A204.1 (cell line): ENCODE results near the gene AGPAT4.

ENCODE experiments used
- FAIRE-seq: peaks from 2 replicates; lab custom pipeline; 2012; peaks lifted over from hg19 to GRCh38; lab: Jason Lieb, UNC

AGPAT4 gene

DNA sequence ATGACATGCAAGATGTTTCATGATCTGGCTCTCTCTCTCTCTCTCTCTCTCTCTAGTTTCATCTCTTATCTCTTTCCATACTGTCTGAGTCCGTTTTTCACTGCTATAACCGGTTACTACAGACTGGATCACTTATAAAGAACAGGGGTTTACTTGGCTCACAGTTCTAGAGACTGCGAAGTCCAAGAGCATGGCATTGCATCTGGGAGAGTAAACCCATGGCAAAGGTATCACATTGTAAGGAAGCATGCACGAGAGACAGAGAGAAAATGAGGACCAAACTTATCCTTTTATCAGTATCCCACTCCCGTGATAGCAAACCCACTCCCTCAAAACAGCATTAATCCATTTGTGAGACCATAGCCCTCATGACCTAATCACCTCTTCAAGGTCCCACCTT lies 7.2 kb upstream of the AGPAT4 start:
- FAIRE-seq = no peak

DNA sequence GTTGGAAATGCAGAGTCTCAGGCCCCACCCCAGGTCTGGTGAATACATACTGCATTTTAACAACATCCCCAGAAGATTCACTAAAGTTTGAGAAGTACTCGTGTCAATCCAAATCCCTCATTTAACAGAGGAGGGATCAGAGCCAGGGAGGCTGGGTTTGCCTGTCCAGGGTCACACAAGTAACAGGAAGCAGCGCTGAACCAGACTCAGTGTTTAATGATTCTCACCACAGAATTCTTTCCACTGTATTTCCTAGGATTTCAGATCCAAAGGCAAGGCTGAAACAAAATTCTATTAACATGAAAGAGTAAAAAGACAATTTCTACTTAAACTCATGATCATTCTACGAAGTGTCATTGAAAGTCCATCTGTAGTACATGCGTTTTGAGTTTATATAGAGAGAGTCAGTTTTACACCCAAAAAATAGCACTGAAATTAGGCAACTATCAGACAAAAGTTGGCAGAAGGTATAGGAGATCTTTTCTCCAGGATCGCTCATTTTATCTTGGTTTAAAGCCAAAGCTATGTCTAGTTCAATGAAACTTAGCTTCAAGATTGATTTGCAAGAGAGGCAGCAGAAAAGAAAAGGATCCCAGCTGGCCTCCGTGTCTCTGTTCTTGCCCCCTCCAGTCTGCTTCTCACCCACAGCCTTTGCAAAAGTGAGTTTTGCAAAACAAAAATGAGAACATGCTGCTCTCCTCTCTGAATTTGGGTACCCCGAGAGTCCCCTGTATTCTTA lies 6.0 kb upstream of the AGPAT4 start:
- FAIRE-seq = no peak

DNA sequence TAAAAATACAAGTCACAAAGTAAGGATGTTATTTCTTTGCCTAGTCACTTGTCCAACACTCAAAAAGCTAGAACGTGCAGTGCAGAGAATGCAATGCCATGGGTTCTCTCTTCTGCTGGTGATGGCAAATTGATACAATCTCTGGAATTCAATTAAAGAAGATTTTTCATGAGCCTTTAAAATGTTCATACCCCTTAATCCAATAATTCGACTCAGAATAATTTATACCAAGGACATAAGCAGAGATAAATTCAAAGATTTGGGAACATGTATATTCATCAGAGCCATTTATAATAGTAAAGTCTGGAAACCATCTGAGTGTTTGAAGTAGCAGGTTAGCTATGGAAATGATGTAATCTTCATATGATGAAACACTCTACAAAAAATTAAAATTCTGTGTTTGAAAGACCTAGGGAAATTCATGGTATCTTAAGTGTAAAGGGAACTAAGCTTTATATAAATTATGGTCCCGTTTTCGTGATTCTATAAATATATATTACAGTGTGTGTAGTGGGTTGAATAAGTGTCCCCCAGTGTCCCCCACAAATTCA lies 2.8 kb upstream of the AGPAT4 start:
- no peak for FAIRE-seq

DNA sequence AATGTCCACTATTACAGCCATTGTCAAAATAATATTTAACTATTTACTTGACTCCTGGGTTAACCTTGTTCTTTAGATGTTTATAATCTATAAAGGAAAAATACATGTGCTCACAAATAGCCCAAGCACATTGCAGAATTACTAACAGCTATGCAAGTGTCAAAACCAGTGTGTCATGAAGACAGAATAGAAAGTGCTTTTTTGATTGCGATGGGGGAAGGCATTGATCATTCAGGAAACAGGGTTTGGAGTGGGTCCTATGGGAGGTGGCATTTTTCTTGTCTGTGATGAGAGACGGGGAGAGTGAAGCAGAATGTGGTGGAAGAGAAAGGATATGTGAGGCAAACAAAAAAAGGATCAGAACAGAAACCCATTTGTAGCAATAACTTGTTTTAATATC lies 1.0 kb upstream of the AGPAT4 start:
- FAIRE-seq = no peak

DNA sequence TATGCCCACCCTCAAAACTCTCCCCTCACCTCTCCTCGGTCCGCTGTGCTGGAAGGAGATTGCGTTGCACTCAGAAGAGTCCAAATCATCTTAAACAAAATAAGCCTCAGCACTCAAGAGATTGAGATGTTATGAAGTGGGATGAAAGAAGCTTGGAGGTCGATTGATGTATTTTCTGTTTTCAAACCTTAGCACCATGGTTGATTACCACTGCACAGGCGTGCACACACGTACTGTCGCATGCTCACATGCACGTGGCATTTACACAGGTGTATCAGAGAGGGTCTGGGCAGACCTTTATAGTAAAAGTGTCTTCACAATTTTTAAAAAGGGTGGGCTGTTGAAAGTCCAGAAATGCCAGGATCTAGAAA lies 612 bp upstream of the AGPAT4 start:
- no peak for FAIRE-seq

DNA sequence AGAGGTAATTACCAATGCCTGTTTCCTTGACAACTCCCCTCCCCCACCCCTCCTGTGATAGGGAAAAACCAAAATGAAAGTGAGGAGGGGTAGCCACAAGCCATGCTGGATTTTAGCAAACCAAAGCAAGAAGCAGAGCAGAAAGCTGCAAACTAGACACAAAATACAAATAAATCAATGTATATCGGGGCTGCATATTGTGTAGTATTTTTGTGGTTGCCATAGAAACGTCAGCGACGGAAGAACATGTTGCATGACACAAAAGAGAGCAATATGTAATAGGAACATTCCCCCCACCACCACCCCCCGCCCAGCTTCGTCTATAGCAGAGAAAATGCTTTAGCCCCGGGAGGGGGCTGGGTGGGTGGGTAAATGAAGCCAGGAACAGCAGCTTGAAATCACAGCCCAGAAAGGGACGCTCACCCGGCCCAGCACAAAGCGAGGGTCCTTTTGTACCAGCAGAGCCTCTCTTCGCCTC lies 548 bp downstream of the AGPAT4 start:
- no peak for FAIRE-seq

DNA sequence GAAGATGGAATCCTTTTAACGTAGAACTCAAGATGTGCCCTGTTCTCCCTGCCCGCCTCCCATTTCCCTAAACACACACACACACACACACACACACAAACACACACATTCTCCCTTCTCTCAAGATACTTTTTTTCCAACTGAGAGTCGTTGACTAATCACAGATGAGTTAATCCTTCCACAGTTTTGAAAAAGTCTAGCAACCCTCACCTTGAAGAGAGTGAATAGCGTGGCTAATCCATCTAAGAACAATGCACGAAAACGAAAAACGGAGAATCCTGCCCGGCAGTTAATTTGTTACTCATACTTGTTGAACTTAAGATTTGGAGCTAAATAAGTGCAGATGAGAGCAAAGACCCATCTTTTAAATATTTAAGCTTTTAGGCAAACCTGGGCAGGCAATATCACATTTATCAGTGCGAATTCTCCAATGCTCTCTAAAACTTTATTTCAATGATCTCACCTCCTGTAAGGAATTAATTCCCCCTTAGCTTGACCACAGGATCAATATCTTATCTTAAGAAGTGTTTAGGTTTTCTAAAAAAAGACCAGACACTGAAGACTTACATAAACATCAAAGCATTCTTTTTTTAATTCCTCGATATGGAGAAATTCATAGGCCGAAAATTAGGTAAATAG lies 1.1 kb downstream of the AGPAT4 start:
- no peak for FAIRE-seq

DNA sequence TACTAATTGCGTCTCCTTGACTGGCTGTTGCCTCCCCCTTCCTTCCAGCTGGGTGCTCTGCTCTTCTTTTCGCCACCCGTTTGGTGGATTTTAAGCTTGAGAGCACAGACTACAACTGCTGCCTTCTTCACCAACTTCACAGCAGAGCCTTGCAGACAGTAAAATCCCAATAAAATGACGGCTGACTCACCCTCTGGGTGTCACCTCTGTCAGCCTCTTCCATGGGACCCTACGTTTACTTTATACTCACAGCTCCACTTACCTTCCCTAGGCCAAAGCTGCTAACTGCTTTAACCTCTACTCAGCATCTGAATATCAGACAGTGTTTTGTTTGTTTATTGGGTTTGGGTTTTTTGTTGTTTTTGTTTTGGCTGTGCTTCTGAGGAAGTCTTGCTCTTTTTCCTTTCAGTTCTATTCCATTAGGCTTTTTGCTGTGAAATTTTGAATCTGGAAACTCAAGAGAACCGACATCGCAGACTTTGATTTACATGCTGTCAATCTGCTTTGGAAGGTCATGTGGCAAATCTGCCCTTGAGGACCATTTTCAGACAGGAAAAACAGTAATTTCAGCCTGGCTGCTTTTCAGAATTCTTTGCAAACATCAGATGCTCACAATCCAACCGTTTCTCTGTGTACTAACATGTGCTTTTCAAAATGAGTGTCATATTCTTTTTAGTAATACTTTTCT lies 2.4 kb downstream of the AGPAT4 start:
- FAIRE-seq = no peak

DNA sequence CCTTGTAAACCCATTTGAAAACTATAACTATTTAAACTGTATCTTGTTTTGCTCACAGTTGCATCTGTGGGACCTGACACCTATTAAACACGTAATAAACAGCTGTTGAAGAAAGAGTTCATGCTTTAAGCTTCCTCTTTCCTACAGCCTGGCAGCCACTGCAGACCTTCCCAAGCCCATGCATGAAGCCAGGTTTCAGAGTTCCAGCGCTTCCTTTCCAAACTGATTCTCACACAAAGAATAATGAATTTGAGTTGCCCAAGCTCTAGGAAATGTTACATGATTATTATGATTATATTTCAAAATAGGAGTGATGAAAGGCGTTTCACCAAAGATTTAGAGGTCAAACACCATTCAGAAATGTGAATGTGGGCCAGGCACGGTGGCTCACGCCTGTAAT lies 3.7 kb downstream of the AGPAT4 start:
- FAIRE-seq = no peak

DNA sequence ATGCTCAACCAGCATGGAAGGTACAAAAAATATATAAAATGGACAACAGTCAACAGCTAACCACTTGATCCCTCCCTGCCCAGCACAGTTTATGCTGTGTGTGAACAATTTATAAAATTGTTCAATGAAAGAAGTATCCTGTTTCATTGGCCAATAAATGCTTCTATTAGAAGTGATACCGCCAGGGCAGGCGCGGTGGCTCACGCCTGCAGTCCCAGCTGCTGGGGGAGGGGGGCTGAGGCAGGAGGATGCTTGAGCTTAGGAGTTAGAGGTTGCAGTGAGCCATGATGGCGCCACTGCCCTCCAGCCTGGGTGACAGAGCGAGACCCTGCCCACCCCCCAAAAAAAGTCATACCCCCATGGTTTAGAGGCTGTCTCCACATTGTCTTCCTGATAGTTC lies 4.6 kb downstream of the AGPAT4 start:
- no peak for FAIRE-seq

DNA sequence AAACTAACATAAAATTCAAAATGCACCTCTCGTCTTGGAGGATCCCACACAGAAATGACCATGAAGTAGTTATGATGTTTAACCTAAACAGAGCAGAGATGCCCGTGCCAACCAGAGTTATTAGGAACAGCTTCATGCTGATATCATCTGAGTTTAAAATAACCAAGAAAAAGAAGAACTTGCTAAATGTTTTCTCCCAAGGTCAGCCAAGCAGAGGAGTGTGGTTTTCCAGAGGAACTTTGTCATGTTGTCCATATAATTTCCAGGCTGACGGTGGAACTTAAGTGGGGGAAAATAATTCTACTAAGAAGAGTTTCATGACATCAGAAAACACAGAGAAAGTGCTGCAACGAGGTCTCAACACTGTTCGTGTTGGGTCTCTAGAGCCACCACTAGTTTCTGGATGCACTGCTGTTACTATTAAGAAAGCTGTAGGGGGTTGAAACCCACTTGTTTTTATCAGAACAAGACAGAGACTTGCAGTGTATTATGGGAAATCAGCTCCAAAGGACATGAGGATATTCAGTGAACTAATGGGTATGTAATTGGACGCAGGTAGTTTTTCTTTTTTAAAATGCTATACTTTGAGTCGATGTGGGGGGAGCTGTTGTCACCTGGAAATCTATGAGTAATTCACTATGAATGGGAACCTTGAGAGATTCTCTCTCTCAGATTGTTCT lies 5.2 kb downstream of the AGPAT4 start:
- no peak for FAIRE-seq

DNA sequence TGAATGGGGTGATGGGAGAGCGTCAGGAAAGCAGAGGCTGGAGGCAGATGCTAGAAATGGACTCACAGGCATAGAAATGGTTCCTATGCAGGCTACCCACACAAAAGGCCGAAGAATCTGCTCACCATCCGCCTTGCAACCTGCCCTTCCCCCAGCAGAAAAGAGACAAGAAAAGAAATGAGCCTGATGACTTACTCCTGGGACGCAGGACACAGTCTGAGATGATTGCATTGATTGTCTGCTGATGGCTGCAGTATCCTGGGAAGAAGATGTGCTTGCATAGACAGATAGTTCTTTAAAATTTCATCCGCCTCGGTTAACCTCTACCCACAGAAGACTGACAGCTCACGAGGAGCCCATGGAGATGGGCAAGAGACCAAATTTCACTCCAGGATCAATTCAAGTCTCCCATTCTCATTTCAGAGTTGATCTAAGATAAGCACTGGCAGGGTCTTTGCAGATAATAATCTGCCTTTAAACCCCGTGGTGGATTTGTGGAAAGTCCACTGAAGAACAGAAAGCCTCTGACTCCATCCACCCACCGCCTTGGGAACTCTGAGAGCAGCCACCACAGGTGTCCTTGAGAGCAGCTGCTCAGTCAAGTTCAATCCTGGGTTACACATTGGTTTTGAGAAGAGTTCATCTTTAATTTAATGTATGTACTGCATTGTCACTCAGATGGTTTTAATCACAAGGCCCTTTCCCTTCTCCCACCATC lies 7.2 kb downstream of the AGPAT4 start:
- FAIRE-seq = no peak

DNA sequence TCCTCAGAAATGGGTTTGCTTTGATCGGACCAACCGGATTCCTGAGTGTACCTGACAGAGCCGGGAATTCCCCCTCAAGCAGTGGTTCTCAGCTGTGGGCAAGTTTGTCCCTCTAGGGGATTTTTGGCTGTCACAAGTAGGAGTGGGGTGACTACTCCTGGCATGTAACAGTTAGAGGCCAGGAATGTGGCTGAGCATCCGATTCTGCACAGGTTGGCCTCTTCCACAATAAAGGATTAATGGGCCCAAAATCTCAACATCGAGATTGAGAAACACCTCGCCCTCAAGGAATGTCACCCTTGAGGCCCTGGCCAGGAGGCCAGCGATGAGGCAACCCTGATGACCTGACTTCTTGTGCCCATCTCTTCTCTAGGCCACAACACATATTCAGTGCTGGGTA lies 7.9 kb downstream of the AGPAT4 start:
- FAIRE-seq = no peak

DNA sequence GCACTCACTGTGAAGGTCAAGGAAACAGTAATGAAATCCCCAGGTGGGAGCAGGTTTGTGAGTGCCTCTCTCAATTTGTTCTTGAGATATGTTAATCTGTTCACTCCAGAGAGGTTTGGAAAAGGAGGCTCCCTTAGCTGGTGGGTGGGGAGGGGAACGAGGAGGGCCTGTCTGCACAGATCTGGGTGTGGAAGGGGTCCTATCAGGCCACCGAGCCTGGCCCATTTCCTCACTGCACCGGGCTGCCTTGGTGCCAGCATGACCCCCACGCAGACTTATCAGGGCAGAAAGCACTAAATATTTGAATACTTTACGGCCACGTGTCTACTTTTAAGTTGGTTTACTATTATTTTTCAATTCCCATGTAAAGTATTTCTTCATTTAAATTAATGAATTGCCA lies 8.3 kb downstream of the AGPAT4 start:
- no peak for FAIRE-seq

DNA sequence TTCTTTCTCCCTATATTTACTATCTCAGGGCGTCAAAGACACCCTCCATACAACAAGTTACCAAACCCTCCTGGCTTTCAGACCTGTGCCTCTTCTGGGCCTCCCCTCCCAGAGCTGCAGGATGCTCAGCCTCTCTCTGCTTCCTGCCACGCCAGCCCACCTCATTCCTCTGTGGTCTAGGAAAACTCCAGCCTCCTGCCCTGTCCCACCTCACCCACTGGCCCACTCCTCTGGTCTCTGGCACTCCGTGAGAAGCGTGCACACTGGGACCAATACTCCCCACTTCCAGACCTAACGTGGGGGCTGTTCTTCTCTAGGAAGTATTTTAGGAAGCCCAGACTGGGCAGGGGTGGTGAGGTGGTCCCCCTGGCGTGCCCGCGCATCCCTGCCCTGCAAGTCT lies 9.7 kb downstream of the AGPAT4 start:
- no peak for FAIRE-seq

DNA sequence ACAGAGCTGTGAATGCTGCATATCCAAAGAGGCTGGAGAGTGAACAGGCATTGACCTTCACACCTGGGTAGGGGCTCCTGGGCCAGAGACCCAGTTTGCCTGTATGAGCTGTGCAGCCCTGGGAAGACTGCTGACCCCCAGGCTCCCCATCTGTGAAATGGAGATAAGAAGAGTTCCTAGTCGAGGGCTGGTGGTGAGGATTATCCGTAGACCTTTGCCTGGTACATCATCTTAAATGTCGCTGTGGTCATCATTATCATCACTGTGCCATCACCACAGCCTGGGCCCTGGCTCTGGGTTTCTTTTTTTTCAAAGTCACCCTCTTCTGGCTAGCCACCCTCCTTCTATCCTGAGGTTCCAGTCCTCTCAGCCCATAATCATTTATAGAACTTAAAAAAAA lies 12.0 kb downstream of the AGPAT4 start:
- no peak for FAIRE-seq

DNA sequence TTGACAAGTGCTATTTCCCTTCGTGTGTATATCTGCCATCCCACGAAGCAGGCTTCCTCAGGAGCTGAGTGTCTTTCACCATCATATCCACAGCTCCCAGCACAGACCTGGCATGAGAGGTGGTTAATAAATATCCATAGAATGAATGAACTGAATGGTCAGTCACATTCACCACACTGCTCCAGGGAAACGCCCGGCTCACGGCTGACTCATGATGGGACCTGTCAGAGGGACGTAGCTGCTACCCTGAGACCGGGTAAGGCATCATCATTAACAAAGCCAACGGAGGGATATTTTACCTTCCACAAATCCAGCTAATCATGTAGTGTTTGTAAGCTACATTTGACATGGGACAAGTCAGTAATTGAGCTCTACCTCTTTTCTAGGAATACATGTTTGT lies 12.5 kb downstream of the AGPAT4 start:
- no peak for FAIRE-seq

DNA sequence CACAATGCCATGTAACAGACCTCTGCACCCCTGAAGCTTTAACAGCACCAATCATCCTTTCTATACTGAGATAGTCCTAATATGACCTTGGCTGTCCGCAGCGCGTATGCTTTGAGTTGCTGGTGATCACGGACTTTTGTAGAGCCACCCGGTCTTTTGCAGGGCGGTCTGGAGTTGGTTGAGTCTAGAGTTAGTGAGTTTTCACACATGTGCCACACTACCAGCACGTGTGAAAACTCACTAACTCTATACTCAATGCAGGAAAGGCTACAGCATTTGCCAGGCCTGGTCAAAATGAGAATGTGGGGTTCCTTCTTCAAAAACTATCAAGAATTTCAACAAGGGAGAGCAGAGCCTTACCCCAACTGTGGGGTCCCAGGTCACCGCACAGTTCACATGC lies 14.6 kb downstream of the AGPAT4 start:
- FAIRE-seq = no peak

DNA sequence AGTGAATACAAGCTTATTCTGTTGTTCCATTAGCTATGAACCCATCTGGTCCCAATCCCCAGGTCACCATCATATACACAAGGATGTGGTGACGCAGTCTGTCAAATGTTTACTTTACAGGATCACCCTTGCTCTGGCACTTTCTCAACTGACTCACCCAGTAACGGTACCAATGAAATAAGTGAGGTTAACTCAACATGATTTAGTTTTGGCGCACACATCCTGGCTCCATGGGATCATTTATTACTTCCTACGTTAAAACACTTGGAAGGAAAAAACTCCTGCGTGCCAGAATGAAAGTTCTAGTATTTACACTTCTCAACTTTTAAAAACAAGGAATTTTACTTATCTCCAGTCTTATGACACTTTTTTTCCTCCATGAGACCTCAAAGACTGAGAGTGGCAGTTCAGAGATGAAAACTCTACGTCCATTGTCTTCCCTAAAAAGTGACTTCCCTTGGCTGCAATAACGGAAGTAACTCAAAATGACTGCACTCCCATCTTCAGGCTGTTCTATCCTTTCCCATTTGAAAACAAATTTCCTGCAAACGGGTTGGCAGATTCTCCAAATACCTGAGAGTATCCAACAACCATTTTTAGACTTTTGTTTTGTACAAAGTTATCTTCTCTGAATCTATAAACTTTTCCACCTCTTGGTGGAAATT lies 15.9 kb downstream of the AGPAT4 start:
- no peak for FAIRE-seq

DNA sequence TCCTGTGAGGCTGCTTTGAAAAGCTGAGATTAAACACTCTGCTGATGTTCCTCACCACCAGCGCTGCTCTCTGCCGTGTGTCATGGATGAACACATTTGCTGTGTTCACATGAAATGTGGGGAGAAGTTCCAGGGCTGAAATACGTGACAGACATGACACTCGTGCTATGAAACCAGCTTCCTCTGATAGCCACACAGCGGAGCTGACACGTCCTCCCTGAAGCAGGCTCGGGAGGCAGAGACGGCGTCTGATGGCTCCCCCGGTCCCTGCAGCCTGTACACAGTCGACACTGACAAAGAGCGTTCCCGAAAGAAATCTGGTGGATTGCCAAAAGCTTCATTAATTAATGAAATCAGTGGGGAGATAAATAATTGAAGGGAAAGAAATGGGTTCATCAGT lies 17.5 kb downstream of the AGPAT4 start:
- no peak for FAIRE-seq

DNA sequence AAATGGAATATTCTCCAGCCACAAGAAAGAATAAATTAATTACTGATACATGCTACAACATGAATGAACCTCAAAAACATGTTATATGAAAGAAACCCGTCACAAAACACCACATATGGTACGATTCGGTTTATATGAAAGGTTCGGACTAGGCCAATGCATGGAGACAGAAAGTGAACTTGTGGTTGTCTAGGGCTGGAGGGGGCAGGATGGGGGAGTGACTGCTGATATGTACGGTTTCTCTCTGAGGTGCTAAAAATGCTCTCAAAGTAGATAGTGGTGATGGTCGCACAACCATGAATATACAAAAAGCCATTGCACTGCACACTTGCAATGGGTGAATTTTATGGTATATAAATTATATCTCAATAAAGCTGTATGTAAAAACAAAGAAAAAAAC lies 18.3 kb downstream of the AGPAT4 start:
- no peak for FAIRE-seq
